BLaER1 (cell line): ENCODE measurements around the gene KREMEN1.

ENCODE experiments used
- H3K27ac ChIP-seq: shearing (Covaris generic); formaldehyde crosslinking; 2 replicates; pipeline ENCODE4 v1.8.1; 2022
- H3K27me3 ChIP-seq: shearing (Covaris generic); formaldehyde crosslinking; 2 replicates; pipeline ENCODE4 v1.8.1; 2022
- H3K36me3 ChIP-seq: shearing (Covaris generic); formaldehyde crosslinking; 2 replicates; pipeline ENCODE4 v1.8.1; 2022
- H3K4me1 ChIP-seq: shearing (Covaris generic); formaldehyde crosslinking; 2 replicates; pipeline ENCODE4 v1.8.1; 2022
- H3K4me2 ChIP-seq: shearing (Covaris generic); formaldehyde crosslinking; 2 replicates; pipeline ENCODE4 v1.8.1; 2022
- H3K4me3 ChIP-seq: shearing (Covaris generic); formaldehyde crosslinking; 2 replicates; pipeline ENCODE4 v1.8.1; 2022
- H3K9ac ChIP-seq: shearing (Covaris generic); formaldehyde crosslinking; 2 replicates; pipeline ENCODE4 v1.8.1; 2022
- H3K9me3 ChIP-seq: shearing (Covaris generic); formaldehyde crosslinking; 2 replicates; pipeline ENCODE4 v1.8.1; 2022
- H4K20me1 ChIP-seq: shearing (Covaris generic); formaldehyde crosslinking; 2 replicates; pipeline ENCODE4 v1.8.1; 2022
- Cebpa-rat ChIP-seq: shearing (Covaris generic); IDR thresholded peaks from 2 replicates; pipeline ENCODE4 v1.8.1; 2022

KREMEN1 gene

GRCh38 chr22:29216873-29217666, 144.2 kb downstream of the KREMEN1 start:
- Histone ChIP-seq H3K4me2 (no peak overlapping the region), H3K9me3 (no peaks in the 10 kb centered on the region), H3K27me3 (peaks cover 35% of the 10 kb centered on the region), H3K4me3 (no peak overlapping the region), H3K9ac (no peak overlapping the region), H4K20me1 (peaks cover 49% of the 10 kb centered on the region; the same call in 1 of the 2 replicates), H3K4me1 (no peaks in the 10 kb centered on the region), H3K27ac (no peak overlapping the region), H3K36me3 (no peaks in the 10 kb centered on the region)
- no peak for TF ChIP-seq Cebpa-rat
